Small intestine (tissue), 7 donors: Measurements from ENCODE around the gene EPHA6. TPM values are rescaled to one million over a fixed set of nuclear protein-coding genes. Genes with fewer than 3 reads are reported as not detected.

Source experiments
- DNase-seq, 2 donors: peaks; one replicate each; pipeline versions ENCODE4 v3.0.0 to v3.0.0-alpha.2; 2013
- FAIRE-seq: peaks from 2 replicates; lab custom pipeline; 2012; peaks lifted over from hg19 to GRCh38; lab: Jason Lieb, UNC
- H3K27ac ChIP-seq, 3 donors: one replicate each; pipeline ENCODE4 v1.5.1; 2013; ENCODE audit warnings: low read length in 2 of 3, mild to moderate bottlenecking in 2 of 3, control low read depth in 1 of 3, inconsistent platforms in 1 of 3, low read depth in 1 of 3, moderate library complexity in 1 of 3
- H3K27me3 ChIP-seq, 3 donors: one replicate each; pipeline ENCODE4 v1.6.1; 2013; ENCODE audit warnings: low read length in 3 of 3, inconsistent platforms in 1 of 3; ENCODE audit not compliant: control insufficient read depth in 3 of 3, insufficient read depth in 3 of 3
- H3K36me3 ChIP-seq, 3 donors: one replicate each; pipeline ENCODE4 v1.6.1; 2013; ENCODE audit warnings: low read length in 3 of 3, inconsistent platforms in 1 of 3, low read depth in 1 of 3, mild to moderate bottlenecking in 1 of 3, moderate library complexity in 1 of 3; ENCODE audit not compliant: control insufficient read depth in 3 of 3, insufficient read depth in 2 of 3
- H3K4me1 ChIP-seq, 3 donors: one replicate each; pipeline ENCODE4 v1.6.1; 2013; ENCODE audit warnings: low read length in 2 of 3, inconsistent platforms in 1 of 3, low read depth in 1 of 3, mild to moderate bottlenecking in 1 of 3, moderate library complexity in 1 of 3; ENCODE audit not compliant: control insufficient read depth in 3 of 3, insufficient read depth in 2 of 3
- H3K4me3 ChIP-seq, 3 donors: one replicate each; pipeline ENCODE4 v1.5.1; 2013; ENCODE audit warnings: low read length in 3 of 3, control low read depth in 1 of 3, inconsistent platforms in 1 of 3, low read depth in 1 of 3, mild to moderate bottlenecking in 1 of 3, moderate library complexity in 1 of 3
- H3K9me3 ChIP-seq, 2 donors: one replicate each; pipeline ENCODE4 v1.6.1; 2013; ENCODE audit warnings: low read depth in 1 of 2, low read length in 1 of 2; ENCODE audit not compliant: control insufficient read depth in 2 of 2, insufficient read depth in 1 of 2
- WGBS, 3 donors: extraction: QIAGEN DNeasy Blood & Tissue Kit; methylation state at CpG; one replicate each; pipeline ENCODE4 v1.1.7; 2013; 5-methylcytosine and 5-hydroxymethylcytosine counted together
- polyA plus RNA-seq, 4 donors: library from polyadenylated mRNA; stranded (reverse) in 3 of 4; unstranded in 1 of 4; fragments of 200-250 nt in 3 of 4; fragments of 120-200 nt in 1 of 4; gene quantifications; one replicate each; pipeline versions ENCODE4 v1.2.1 to v1.2.3, GENCODE V29; 2013
- donor health status: healthy with polysubstance abuse.
- donor health status: control.
- donor health status: control.
- donor health status: Bipolar disorder and iron deficiency.
- donor health status: healthy.

Gene EPHA6
- polyA plus RNA-seq, 4 donors, result 0.03 to 0.78 TPM; not detected in 2

GRCh38 chr3:97670952-97671351 lies 856.6 kb downstream of the EPHA6 start:
- Histone ChIP-seq H3K27me3 (no peaks in the 10 kb centered on the region), H3K4me3 (no peak overlapping the region), H3K4me1 (no peaks in the 10 kb centered on the region), H3K27ac (no peak overlapping the region), H3K9me3 (no peaks in the 10 kb centered on the region), H3K36me3 (no peaks in the 10 kb centered on the region)
- DNase-seq (no peak), FAIRE-seq (no peak)
- 70 to 86% (median 86%) methylated on average over 4 of the region's 4 CpGs for WGBS, 3 donors

GRCh38 chr3:97673357-97673997 lies 859.1 kb downstream of the EPHA6 start:
- Histone ChIP-seq H3K4me1 (no peaks in the 10 kb centered on the region), H3K27ac (no peak overlapping the region), H3K4me3 (no peak overlapping the region), H3K27me3 (no peaks in the 10 kb centered on the region), H3K36me3 (no peaks in the 10 kb centered on the region), H3K9me3 (no peaks in the 10 kb centered on the region)
- no peak for FAIRE-seq
- DNase-seq, result no peak
- 89 to 94% (median 92%) methylated on average over 3 of the region's 3 CpGs for WGBS, 3 donors

- Histone ChIP-seq H3K27ac (no peak overlapping the region), H3K4me1 (no peaks in the 10 kb centered on the region), H3K36me3 (no peaks in the 10 kb centered on the region), H3K9me3 (no peaks in the 10 kb centered on the region), H3K4me3 (no peak overlapping the region), H3K27me3 (no peaks in the 10 kb centered on the region)
- WGBS, 3 donors, result 65 to 74% (median 73%) methylated on average over 2 of the region's 2 CpGs
- FAIRE-seq, result no peak
- DNase-seq, result no peak
Observed at GRCh38 chr3:97674461-97674860, 860.1 kb downstream of the EPHA6 start.

- FAIRE-seq (no peak), DNase-seq (no peak)
- Histone ChIP-seq H3K36me3 (no peaks in the 10 kb centered on the region), H3K4me1 (no peaks in the 10 kb centered on the region), H3K4me3 (no peak overlapping the region), H3K27me3 (no peaks in the 10 kb centered on the region), H3K9me3 (no peaks in the 10 kb centered on the region), H3K27ac (no peak overlapping the region)
Observed at GRCh38 chr3:97680210-97680609, 865.8 kb downstream of the EPHA6 start.

- no peak for DNase-seq
- Histone ChIP-seq H3K9me3 (no peaks in the 10 kb centered on the region), H3K27ac (no peak overlapping the region), H3K4me1 (no peaks in the 10 kb centered on the region), H3K36me3 (no peaks in the 10 kb centered on the region), H3K4me3 (no peak overlapping the region), H3K27me3 (no peaks in the 10 kb centered on the region)
- FAIRE-seq, result no peak
Observed at GRCh38 chr3:97680696-97681095, 866.3 kb downstream of the EPHA6 start.

GRCh38 chr3:97684490-97684889 lies 870.1 kb downstream of the EPHA6 start:
- H3K27me3 ChIP-seq, result no peaks in the 10 kb centered on the region
- no peak for FAIRE-seq
- WGBS, 3 donors, result 75 to 85% (median 78%) methylated on average over 4 of the region's 4 CpGs

GRCh38 chr3:97686258-97686657 lies 871.9 kb downstream of the EPHA6 start:
- Histone ChIP-seq H3K36me3 (no peaks in the 10 kb centered on the region), H3K27ac (no peak overlapping the region), H3K27me3 (no peaks in the 10 kb centered on the region), H3K4me3 (no peak overlapping the region), H3K4me1 (no peaks in the 10 kb centered on the region), H3K9me3 (no peaks in the 10 kb centered on the region)
- DNase-seq (no peak), FAIRE-seq (no peak)

More at GRCh38 chr3:97684490-97684889, 870.1 kb downstream of the EPHA6 start:
- Histone ChIP-seq H3K36me3 (no peaks in the 10 kb centered on the region), H3K9me3 (no peaks in the 10 kb centered on the region), H3K4me3 (no peak overlapping the region), H3K27ac (no peak overlapping the region), H3K4me1 (no peaks in the 10 kb centered on the region)
- DNase-seq, result no peak

DNA sequence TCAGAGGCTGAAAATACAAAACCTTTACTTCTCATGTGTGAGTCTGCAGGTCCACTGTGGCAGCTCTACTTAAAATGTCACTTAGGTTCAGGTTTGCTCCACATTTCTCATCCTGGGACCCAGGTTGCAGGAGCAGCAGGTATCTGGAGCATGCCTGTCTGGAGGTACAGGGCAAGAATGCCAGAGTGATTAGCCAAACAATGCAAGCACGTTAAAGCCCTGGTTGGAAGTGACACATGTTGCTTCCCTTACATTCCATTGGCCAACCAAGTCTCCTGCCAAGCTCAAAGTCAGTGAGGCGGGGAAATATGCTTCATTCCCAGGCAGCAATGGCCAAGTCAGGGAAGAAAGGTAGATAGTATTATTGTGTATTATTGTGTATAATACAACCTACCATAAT lies 873.3 kb downstream of the EPHA6 start:
- no peaks in the 10 kb centered on the region for H3K9me3 ChIP-seq
- 35 to 53% (median 50%) methylated on average over 2 of the region's 2 CpGs for WGBS, 3 donors
- no peak for FAIRE-seq
- no peak overlapping the region for H3K4me3 ChIP-seq
- no peaks in the 10 kb centered on the region for H3K36me3 ChIP-seq
- no peak overlapping the region for H3K27ac ChIP-seq
- no peak for DNase-seq
- H3K4me1 ChIP-seq, result no peaks in the 10 kb centered on the region
- H3K27me3 ChIP-seq, result no peaks in the 10 kb centered on the region

DNA sequence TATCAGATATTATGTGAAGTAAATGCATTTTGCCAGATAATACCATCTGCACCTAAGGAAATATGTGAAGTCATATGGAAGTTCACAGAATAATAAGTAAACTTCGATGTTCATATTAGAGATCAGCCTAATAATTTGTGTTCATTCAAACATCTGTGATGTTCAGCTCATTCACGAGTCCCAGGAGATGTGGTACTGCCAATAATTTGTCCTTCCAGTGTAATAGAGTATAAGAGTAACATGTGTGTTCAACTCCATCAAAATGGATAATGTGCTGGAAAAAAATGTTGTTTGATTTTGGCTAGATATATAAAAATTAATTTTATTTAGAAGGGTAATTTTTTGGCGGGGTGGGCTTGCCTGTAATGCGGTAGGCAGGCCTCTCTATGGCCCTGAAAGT lies 874.7 kb downstream of the EPHA6 start:
- no peak for FAIRE-seq
- H3K27me3 ChIP-seq, result no peaks in the 10 kb centered on the region
- no peak overlapping the region for H3K27ac ChIP-seq
- no peak overlapping the region for H3K4me3 ChIP-seq
- no peaks in the 10 kb centered on the region for H3K9me3 ChIP-seq
- WGBS, 3 donors, result 83 to 85% (median 83%) methylated on average over 4 of the region's 4 CpGs
- H3K36me3 ChIP-seq, result no peaks in the 10 kb centered on the region
- H3K4me1 ChIP-seq, result no peaks in the 10 kb centered on the region
- DNase-seq, result no peak
